Stimulated activated naive CD8-positive, alpha-beta T cell treated with anti-CD3 and anti-CD28 coated beads, Interleukin-15, Interleukin-2, amounts not matched to agents 100 U/mL and 50 U/mL, for 24 hours (primary cell): Measurements from ENCODE around the gene AP1G2.

ENCODE experiments used
- ATAC-seq: fragments of 150-1000 bp; cut with Tn5 transposase; one replicate; pipeline ENCODE4 v1.10.0; 2021
- DNase-seq: peaks from one replicate; pipeline ENCODE4 v3.0.0; 2021

Gene AP1G2

DNA sequence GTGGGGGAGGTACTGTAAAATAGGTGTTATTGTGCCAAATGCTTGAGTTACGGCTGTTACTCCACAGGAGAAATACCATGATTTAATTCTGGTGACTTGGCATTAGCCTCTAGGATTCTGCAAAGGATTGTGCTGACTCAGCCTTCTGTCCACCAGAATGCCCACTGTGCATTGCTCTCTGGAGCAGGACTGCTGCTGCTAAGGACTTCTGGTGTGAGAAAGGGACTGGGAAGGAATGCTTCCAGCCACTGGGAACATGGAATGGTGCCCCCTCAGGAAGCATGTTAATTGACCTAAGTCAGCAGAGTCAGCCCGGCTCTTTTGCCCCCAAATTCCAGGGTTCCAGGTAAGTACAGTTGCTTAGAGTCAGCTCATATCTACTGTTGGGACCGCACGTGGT, 48.9 kb downstream of the AP1G2 start:
- DNase-seq (no peak), ATAC-seq (no peak)

DNA sequence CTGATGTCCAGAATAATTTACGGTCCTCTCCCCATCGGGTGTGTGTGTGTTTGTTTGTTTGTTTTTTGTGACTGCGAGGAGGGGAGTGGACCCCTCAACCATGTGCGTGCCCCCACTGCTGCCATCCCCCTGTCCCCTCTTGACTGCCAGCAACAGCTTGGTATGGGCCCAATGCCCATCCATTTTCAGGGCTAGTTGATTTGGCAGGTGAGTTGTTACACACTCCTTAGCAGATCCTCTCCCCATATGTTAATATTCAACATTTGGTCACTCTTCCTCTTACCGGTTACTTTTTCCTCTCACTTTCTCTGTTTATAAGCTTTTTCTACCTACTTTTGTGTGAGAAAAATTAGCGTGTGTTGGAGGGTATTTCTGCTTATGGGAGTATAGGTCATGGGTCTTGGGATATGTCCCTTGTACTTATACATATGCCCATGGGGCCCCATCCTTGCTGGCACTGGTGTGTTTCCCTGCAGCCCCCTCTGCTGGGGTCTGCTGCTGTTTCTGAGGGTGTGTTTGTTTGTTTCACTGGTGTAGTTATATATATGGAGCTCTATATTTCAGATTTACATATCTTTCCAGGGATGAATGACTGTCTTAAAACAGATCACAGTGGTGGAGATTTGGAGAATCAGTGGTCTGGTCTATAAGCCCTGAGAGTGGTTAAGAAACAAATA, 49.8 kb downstream of the AP1G2 start:
- no peak for ATAC-seq
- no peak for DNase-seq

DNA sequence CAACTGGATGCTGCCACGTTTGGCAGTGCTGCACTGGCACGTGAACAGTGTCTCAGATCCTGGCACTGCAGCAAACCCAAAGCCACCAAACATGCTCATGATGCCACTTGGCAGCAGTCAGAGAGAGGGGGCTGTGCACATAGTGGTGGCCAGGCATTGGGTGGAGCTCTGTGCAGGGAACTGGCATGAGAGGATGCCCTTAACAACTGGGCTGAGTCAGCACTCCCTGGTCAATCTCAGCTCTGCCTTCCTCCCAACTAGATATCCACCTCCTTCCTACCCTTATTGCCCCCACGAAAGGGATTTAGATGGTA, 53.0 kb downstream of the AP1G2 start:
- ATAC-seq: no peak
- no peak for DNase-seq

DNA sequence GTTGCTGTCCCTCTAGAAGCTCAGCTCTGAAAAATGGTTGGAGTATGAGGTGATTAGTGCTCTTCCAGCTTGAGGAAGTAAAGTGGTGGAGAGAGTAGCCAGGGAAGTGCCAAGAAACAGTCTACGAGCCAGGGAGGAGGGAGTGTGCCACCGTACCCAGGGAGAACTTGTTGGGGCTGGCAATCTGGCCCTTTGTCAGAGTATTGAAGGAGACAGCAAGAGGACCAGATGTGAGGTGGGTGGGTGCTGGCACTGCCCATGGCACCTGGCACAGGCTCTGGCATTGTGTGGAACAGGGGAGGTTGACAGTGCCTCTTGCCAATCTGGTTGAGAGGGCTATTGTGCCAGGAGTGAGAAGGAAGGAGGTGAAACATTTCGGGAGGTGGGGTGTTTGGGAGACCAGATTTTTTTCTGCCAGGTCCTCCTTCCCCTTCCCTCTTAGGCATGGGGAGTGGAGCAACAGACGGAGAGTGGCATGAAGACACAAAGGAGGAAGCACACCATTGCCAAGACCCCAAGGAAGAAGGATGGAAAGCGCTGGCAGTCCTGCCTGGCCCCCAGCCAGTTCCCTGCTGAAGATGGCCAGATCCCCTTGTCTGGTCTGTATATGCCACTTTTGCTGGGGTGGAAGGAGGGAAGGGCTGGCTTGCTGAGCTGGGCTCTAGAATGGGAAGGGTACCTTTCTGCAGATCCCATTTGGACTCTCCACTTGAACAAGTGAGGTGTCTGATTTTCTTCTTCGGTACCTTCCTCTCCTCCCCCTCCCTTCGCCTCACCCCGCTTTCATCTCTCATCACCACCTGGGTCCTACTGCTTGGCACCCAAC, 53.6 kb downstream of the AP1G2 start:
- no peak for ATAC-seq
- no peak for DNase-seq

DNA sequence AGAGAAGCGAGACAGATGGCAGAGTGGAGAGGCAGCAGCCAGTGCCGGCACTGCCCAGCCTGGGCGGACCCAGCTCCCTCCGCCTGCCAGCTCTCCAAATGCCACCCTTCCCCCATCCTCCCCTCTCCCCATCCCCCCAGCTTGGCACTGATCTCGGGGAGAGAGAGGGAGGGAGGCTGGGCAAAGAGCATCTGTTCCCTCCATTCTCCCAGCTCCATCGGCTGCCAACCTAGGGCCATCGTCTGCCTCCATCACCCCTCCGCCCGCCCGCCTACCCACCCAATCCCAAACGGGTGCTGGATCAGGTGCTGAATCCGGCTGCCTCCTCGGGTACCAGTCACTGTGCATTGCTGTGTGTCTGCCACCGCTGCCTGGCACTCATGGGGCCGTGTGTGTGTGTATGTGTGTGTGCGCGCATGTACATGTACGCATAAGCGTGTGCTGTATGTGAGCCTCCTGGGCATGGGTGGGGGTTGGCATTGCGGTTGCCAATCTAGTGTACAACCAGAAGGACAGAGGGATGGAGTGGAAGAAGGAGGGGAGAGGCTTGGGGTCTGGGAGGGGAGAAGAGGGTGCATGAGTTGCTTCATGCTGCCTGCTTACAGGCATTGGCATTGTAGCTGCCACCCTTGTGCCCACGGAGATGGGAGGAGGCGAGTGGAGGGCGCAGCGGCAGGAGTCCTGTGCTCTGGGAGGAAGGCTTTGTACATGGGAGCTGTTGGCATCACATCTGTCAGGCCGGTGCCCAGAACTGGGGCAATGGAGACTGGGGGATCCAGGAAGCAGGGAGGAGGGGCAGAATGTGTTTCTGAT, 54.4 kb downstream of the AP1G2 start:
- DNase-seq: no peak
- ATAC-seq: no peak

DNA sequence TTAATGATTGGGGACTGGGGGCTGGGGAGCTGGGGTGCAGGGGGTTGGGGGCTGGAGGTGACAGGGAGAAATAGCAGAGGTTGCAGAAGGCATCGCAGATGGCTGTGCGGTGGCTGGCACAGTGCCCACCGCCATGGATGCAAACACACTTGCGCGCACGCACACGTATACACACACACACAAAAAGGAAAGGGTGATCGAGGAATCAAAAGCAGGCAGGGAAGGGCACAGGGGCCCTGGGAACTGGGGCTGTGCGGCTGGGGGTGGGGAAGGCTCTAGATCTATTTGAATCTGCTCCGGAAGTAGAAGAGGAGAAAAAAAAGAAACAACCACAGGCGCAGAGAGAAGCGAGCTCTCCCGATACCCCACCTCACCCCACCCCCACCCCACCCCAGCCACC, 55.4 kb downstream of the AP1G2 start:
- ATAC-seq: no peak
- peak; percentile 9 for DNase-seq
